MG63 (cell line): ENCODE results near the gene TMEM125. TPM values are rescaled to one million over a fixed set of nuclear protein-coding genes. Genes with fewer than 3 reads are reported as not detected.

Experiments used
- total RNA-seq: library from RNA; depleted of rRNA; stranded (reverse); fragments of >200 nt; shearing (Covaris generic); gene quantifications from 2 replicates; pipeline ENCODE4 v1.2.3, GENCODE V29; 2014; ENCODE audit warnings: low replicate concordance; rRNA removed

Gene TMEM125
- total RNA-seq, 1 experiment from 2014 or later, result not detected

Other genes with a start within 250 kb of the TMEM125 start
- 339 and 360 TPM in 2 replicates for gene EBNA1BP2, start 97.7 kb upstream of the TMEM125 start, total RNA-seq
- 0.56 and 1.5 TPM in 2 replicates for gene CFAP57, start 97.7 kb upstream of the TMEM125 start, total RNA-seq
- not detected in 2 replicates for gene C1orf210, start 15.6 kb downstream of the TMEM125 start, total RNA-seq
- 0.20 TPM in 1 of 2 replicates, not detected in the other for gene TIE1, start 31.0 kb downstream of the TMEM125 start, total RNA-seq
- not detected in 2 replicates for gene MPL, start 67.8 kb downstream of the TMEM125 start, total RNA-seq
- 152 and 260 TPM in 2 replicates for gene CDC20, start 89.0 kb downstream of the TMEM125 start, total RNA-seq
- 101 and 118 TPM in 2 replicates for gene ELOVL1, start 98.0 kb downstream of the TMEM125 start, total RNA-seq
- gene MED8, start 119.8 kb downstream of the TMEM125 start, total RNA-seq, result 51.1 and 60.4 TPM in 2 replicates
- gene SZT2, start 119.9 kb downstream of the TMEM125 start, total RNA-seq, result 2.5 and 4.9 TPM in 2 replicates
- gene HYI, start 183.9 kb downstream of the TMEM125 start, total RNA-seq, result 12.1 and 16.7 TPM in 2 replicates